Gastroesophageal sphincter (tissue), 4 donors: ENCODE results near the gene SAMD1. TPM values are rescaled to one million over a fixed set of nuclear protein-coding genes. Genes with fewer than 3 reads are reported as not detected.

Source experiments
- ATAC-seq: fragments of 150-250 bp; one replicate; pipeline ENCODE4 v1.9.1; 2016; ENCODE audit warnings: mild to moderate bottlenecking, moderate library complexity
- H3K27ac ChIP-seq, 4 donors: fragments of 200-600 bp; sonication (generic) in 3 of 4; 1 replicate in 3 of 4; 2 replicates in 1 of 4; pipeline ENCODE4 v1.5.1; 2016 to 2019
- H3K27me3 ChIP-seq: fragments of 200-600 bp; sonication (generic); one replicate; pipeline ENCODE4 v1.5.1; 2019
- H3K36me3 ChIP-seq, 2 donors: fragments of 200-600 bp; sonication (generic); one replicate each; pipeline ENCODE4 v1.5.1; 2019; ENCODE audit warnings: control low read depth in 1 of 2
- H3K4me1 ChIP-seq, 3 donors: fragments of 200-600 bp; sonication (generic); 1 replicate in 2 of 3; 2 replicates in 1 of 3; pipeline ENCODE4 v1.5.1; 2016 to 2019; ENCODE audit warnings: control low read depth in 2 of 3
- H3K4me3 ChIP-seq, 2 donors: fragments of 200-600 bp; sonication (generic); one replicate each; pipeline ENCODE4 v1.5.1; 2019; ENCODE audit warnings: mild to moderate bottlenecking in 1 of 2, moderate library complexity in 1 of 2
- H3K9me3 ChIP-seq, 3 donors: fragments of 200-600 bp; sonication (generic); one replicate each; pipeline ENCODE4 v1.5.1; 2017 to 2019; ENCODE audit warnings: control low read depth in 2 of 3
- EP300 ChIP-seq: sonication (generic); formaldehyde crosslinking; IDR thresholded peaks from one replicate; pipeline ENCODE4 v1.6.1; 2017; ENCODE audit warnings: antibody characterized with exemption, mild to moderate bottlenecking
- POLR2A ChIP-seq, 2 donors: fragments of 450-650 bp; IDR thresholded peaks; one replicate each; pipeline ENCODE4 v1.6.1; 2017; ENCODE audit warnings: antibody characterized with exemption in 2 of 2, mild to moderate bottlenecking in 2 of 2, moderate library complexity in 1 of 2
- POLR2AphosphoS5 ChIP-seq: sonication (generic); formaldehyde crosslinking; IDR thresholded peaks from one replicate; pipeline ENCODE4 v1.6.1; 2017; ENCODE audit warnings: antibody characterized with exemption
- WGBS, 2 donors: methylation state at CpG; one replicate each; pipeline ENCODE4 v1.1.5; 2018; ENCODE audit warnings: low coverage in 1 of 2; 5-methylcytosine and 5-hydroxymethylcytosine counted together
- total RNA-seq, 4 donors: library from RNA; depleted of rRNA; stranded (reverse); fragments of >200 nt; gene quantifications; one replicate each; pipeline ENCODE4 v1.1.0, GENCODE V29; 2016
- TF ChIP-seq, protein P1 (sequence below), 4 experiments: fragments of 200-600 bp in 2 of 4; fragments of 450-650 bp in 2 of 4; sonication (generic) in 1 of 4; IDR thresholded peaks; one replicate each; pipeline ENCODE4 v1.5.1; 2017 to 2019; ENCODE audit warnings: antibody characterized with exemption in 4 of 4, mild to moderate bottlenecking in 2 of 4, moderate library complexity in 2 of 4

SAMD1 gene
- total RNA-seq, 4 donors from 2014 or later: 21.9 to 61.3 (median 41.3) TPM

DNA sequence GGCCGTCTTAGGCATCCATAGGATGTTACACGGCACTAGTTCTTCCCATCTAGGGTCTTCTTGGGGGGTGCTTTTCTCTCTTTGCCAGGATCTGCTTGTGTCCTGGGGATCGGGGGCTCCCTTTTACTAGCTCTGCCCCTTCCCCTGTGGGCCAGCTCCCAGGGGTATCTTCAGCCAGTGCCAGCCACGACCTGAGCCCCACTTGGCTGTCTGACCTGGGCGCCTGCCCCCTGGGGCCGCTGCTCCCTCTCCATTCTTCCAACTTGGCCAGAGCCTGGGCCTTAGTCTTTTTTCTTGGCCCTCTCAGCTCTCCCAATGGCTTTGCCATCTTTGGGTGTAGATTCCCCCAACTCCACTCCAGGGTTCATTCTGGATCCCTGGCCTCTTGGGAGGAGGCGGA lies 23.9 kb upstream of the SAMD1 start:
- TF ChIP-seq POLR2AphosphoS5 (no peak), POLR2A (IDR thresholded peaks at IDR 0.05) (no peak), EP300 (no peak)
- TF ChIP-seq, protein P1, sequence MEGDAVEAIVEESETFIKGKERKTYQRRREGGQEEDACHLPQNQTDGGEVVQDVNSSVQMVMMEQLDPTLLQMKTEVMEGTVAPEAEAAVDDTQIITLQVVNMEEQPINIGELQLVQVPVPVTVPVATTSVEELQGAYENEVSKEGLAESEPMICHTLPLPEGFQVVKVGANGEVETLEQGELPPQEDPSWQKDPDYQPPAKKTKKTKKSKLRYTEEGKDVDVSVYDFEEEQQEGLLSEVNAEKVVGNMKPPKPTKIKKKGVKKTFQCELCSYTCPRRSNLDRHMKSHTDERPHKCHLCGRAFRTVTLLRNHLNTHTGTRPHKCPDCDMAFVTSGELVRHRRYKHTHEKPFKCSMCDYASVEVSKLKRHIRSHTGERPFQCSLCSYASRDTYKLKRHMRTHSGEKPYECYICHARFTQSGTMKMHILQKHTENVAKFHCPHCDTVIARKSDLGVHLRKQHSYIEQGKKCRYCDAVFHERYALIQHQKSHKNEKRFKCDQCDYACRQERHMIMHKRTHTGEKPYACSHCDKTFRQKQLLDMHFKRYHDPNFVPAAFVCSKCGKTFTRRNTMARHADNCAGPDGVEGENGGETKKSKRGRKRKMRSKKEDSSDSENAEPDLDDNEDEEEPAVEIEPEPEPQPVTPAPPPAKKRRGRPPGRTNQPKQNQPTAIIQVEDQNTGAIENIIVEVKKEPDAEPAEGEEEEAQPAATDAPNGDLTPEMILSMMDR (IDR thresholded peaks at IDR 0.05): no peak
- 75 to 94% methylated on average over 6 of the region's 7 CpGs for WGBS, 2 donors
- no peak for ATAC-seq
- no peak overlapping the region for H3K4me3 ChIP-seq
- H3K36me3 ChIP-seq: no peaks in the 10 kb centered on the region
- H3K27me3 ChIP-seq: no peaks in the 10 kb centered on the region
- peaks cover 11 to 83% (median 60%) of the 10 kb centered on the region in 3 donors for H3K4me1 ChIP-seq
- peak overlapping the region; percentile 62 to 99 (median 92) for H3K27ac ChIP-seq
- no peaks in the 10 kb centered on the region for H3K9me3 ChIP-seq

DNA sequence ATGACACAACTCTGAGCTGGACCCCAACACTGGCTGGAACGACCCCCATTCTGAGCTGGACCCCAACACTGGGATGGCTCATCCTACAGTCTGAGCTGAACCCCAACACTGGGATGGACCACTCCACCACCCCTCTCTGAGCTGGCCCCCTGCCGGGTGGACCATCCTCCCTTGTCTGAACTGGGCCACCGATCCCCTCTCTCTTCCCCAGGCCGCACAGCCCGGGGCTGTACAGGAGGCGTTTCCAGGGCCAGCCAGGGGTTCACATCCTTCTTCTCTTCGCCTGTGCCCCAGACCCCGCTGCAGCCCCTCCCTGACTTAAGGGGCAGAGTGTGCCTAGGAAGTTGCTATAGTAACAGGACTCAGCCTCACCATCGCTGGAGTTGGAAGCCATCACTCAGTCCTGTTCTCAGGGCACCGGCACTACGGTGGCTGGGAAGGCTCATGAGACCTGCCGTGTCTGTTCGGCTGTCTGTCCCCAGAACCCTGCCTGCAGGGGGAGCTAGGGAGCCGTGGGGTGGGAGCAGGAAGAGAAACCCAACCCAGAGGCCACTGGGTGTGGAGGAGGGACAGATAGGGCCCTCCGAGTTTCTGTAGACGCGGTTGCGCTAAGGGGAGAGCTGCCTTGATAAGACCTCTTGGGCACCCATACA lies 23.3 kb upstream of the SAMD1 start:
- TF ChIP-seq, protein P1 (IDR thresholded peaks at IDR 0.05): peak in 1 of 4 experiments; percentile 10
- no peak for TF ChIP-seq EP300
- ATAC-seq: no peak
- Histone ChIP-seq H3K9me3 (no peaks in the 10 kb centered on the region), H3K4me1 (peaks cover 7 to 81% (median 55%) of the 10 kb centered on the region in 3 donors), H3K27ac (peak overlapping the region; percentile 62 to 99 (median 92)), H3K36me3 (no peaks in the 10 kb centered on the region), H3K4me3 (no peak overlapping the region), H3K27me3 (no peaks in the 10 kb centered on the region)
- 78% methylated on average over 6 of the region's 18 CpGs; no CpG with 5 or more reads in 1 of the 2 donors for WGBS, 2 donors

DNA sequence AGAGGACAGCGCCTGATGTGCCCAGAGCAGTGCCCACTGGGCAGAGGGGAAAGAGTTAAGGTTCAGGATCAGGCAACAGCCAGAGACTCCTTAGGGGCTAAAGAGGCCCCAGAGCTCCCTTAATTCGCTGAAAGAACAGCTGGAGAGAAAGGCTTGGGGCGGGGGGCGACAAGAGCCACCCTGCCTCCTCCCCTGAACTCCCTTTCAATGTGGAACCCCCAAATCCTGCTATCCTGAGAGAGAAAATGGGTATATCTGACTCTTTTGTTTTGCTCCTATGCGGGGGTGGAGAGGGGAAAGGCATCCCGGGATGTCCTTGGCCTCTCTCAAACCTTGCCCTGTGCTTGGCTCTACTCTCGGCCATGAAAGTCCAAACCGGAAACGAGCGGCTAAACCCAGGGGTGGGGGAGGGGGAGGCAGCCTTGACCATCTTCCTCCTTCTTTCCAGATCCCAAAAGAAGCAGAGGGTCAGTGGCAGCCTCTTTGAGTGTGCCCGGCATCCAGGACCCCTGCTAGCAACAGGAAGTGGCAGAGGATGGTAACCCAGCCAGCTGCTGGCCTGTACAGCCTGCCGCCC lies 22.3 kb upstream of the SAMD1 start:
- H3K27me3 ChIP-seq: no peaks in the 10 kb centered on the region
- peak overlapping the region in 1 of 2 donors; percentile 29 for H3K4me3 ChIP-seq
- no peaks in the 10 kb centered on the region for H3K36me3 ChIP-seq
- no peak for ATAC-seq
- 7% methylated on average over 5 of the region's 12 CpGs; no CpG with 5 or more reads in 1 of the 2 donors for WGBS, 2 donors
- peak overlapping the region; percentile 62 to 99 (median 92) for H3K27ac ChIP-seq
- no peak for TF ChIP-seq POLR2AphosphoS5
- TF ChIP-seq POLR2A (IDR thresholded peaks at IDR 0.05): no peak
- no peak for TF ChIP-seq EP300
- H3K4me1 ChIP-seq: peaks cover 7 to 83% (median 54%) of the 10 kb centered on the region in 3 donors
- no peaks in the 10 kb centered on the region for H3K9me3 ChIP-seq

DNA sequence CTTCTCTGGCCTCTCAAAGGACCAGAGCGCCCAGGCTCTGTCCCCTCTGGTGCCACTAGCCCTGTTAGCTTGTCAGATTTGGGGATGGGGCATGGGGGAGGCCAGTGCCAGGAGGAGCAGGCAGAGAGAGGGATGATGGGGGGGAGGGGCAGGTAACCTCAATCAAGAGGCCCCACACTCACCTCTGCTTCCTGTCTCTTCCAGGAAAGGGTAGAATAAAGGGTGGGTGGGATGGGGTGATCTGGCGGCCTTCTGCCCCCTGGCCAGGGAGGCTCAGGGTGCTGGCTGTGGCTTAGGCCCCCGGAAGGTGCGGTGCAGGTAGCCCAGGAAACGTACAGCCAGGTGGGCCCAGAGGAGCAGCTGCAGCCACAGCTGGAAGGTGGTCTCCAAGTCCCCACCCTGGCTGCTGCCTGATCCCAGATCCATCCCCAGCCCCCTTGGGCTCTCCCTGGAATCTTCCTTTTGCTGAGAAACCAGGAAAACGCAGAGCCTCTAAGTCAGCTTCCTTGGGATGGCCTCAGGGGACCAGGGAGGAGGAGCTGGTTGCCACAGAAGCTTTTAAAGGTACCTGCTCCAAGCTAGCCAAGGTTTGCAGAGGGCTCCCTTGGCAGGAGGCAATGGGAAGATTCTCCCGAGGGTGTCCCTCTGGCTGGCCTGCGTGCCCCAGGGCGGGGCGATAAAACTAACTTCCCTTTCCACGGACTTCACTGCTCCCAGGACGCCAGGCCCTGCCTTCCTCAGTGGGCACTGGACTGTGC lies 21.7 kb upstream of the SAMD1 start:
- peaks cover 7 to 90% (median 61%) of the 10 kb centered on the region in 3 donors for H3K4me1 ChIP-seq
- no CpG with 5 or more reads among the region's 12 CpGs for WGBS, 2 donors
- no peaks in the 10 kb centered on the region for H3K9me3 ChIP-seq
- H3K4me3 ChIP-seq: peak overlapping the region in 1 of 2 donors; percentile 29
- TF ChIP-seq EP300 (no peak), POLR2AphosphoS5 (no peak), POLR2A (IDR thresholded peaks at IDR 0.05) (no peak)
- TF ChIP-seq, protein P1 (IDR thresholded peaks at IDR 0.05): no peak
- H3K27ac ChIP-seq: peak overlapping the region; percentile 62 to 99 (median 92)
- peaks cover 0 to 2% of the 10 kb centered on the region in 2 donors for H3K36me3 ChIP-seq
- peak; percentile 11 for ATAC-seq
- H3K27me3 ChIP-seq: no peaks in the 10 kb centered on the region

DNA sequence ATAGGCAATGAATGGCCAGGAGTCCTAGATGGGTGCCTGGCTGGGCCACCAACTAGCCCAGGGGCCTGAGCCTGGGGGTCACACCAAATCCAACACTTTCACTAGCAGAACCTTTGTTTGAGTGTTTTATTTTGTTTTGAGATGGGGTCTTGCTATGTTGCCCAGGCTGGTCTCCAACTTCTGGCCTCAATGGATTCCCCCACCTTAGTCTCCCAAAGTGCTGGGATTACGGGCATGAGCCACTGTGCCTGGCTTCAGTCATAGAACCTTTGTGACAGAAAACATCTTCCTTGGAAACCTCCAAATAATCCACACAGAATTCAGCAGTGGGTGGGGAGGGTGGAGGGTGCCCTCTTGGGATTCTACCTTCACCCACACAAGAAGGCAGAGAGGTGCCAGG lies 20.9 kb upstream of the SAMD1 start:
- peaks cover 0 to 9% of the 10 kb centered on the region in 2 donors for H3K36me3 ChIP-seq
- H3K4me1 ChIP-seq: peaks cover 7 to 92% (median 59%) of the 10 kb centered on the region in 3 donors
- no peaks in the 10 kb centered on the region for H3K9me3 ChIP-seq
- no peak for ATAC-seq
- H3K27ac ChIP-seq: peak overlapping the region; percentile 17 to 99 (median 92)
- no peak overlapping the region for H3K4me3 ChIP-seq
- WGBS, 2 donors: no CpG with 5 or more reads among the region's 1 CpG
- TF ChIP-seq EP300: no peak
- no peak for TF ChIP-seq POLR2AphosphoS5
- no peak for TF ChIP-seq POLR2A (IDR thresholded peaks at IDR 0.05)
- TF ChIP-seq, protein P1 (IDR thresholded peaks at IDR 0.05): no peak
- no peaks in the 10 kb centered on the region for H3K27me3 ChIP-seq
